SJSA1 (cell line): ENCODE results near the gene DISP3. TPM values are rescaled to one million over a fixed set of nuclear protein-coding genes. Genes with fewer than 3 reads are reported as not detected.

Experiments used
- DNase-seq, 2 experiments: peaks; one replicate each; pipeline ENCODE4 v3.0.0-alpha.2; 2015 to 2020; ENCODE audit warnings: low spot score in 2 of 2, low read depth in 1 of 2
- H3K27ac ChIP-seq: fragments of 250-450 bp; sonication (Bioruptor Pico); 2 replicates; pipeline ENCODE4 v1.5.1; 2020; ENCODE audit warnings: mild to moderate bottlenecking, moderate library complexity
- H3K27me3 ChIP-seq: fragments of 250-450 bp; sonication (Bioruptor Pico); replicated peaks from 2 replicates; pipeline ENCODE4 v1.5.1; 2020; ENCODE audit warnings: mild to moderate bottlenecking, moderate library complexity
- H3K36me3 ChIP-seq: fragments of 250-450 bp; sonication (Bioruptor Pico); 2 replicates; pipeline ENCODE4 v1.5.1; 2020; ENCODE audit warnings: mild to moderate bottlenecking
- H3K4me1 ChIP-seq: fragments of 250-450 bp; sonication (Bioruptor Pico); replicated peaks from 2 replicates; pipeline ENCODE4 v1.6.1; 2021; ENCODE audit warnings: mild to moderate bottlenecking
- H3K4me3 ChIP-seq: fragments of 250-450 bp; sonication (Bioruptor Pico); 2 replicates; pipeline ENCODE4 v1.5.1; 2020; ENCODE audit warnings: mild to moderate bottlenecking
- H3K9me3 ChIP-seq: fragments of 250-450 bp; sonication (Bioruptor Pico); replicated peaks from 2 replicates; pipeline ENCODE4 v1.5.1; 2020; ENCODE audit warnings: mild to moderate bottlenecking
- total RNA-seq: library from RNA; depleted of rRNA; stranded (reverse); fragments of >200 nt; shearing (Covaris generic); gene quantifications from 2 replicates; pipeline ENCODE4 v1.2.3, GENCODE V29; 2014

DISP3 gene
- total RNA-seq, 1 experiment from 2014 or later: not detected

GRCh38 chr1:11485191-11485590 is 6.2 kb downstream of the DISP3 start:
- no peak overlapping the region for H3K27ac ChIP-seq
- no peak overlapping the region for H3K4me3 ChIP-seq
- H3K27me3 ChIP-seq: peaks cover 55% of the 10 kb centered on the region
- no peak for DNase-seq
- no peaks in the 10 kb centered on the region; the same call in 1 of the 2 replicates for H3K9me3 ChIP-seq
- no peaks in the 10 kb centered on the region for H3K36me3 ChIP-seq
- H3K4me1 ChIP-seq: no peaks in the 10 kb centered on the region

GRCh38 chr1:11486231-11487009 is 7.5 kb downstream of the DISP3 start:
- no peaks in the 10 kb centered on the region for H3K4me1 ChIP-seq
- DNase-seq: no peak
- no peak overlapping the region for H3K4me3 ChIP-seq
- no peak overlapping the region for H3K27ac ChIP-seq
- no peaks in the 10 kb centered on the region for H3K36me3 ChIP-seq
- H3K27me3 ChIP-seq: peaks cover 52% of the 10 kb centered on the region
- H3K9me3 ChIP-seq: no peaks in the 10 kb centered on the region

DNA sequence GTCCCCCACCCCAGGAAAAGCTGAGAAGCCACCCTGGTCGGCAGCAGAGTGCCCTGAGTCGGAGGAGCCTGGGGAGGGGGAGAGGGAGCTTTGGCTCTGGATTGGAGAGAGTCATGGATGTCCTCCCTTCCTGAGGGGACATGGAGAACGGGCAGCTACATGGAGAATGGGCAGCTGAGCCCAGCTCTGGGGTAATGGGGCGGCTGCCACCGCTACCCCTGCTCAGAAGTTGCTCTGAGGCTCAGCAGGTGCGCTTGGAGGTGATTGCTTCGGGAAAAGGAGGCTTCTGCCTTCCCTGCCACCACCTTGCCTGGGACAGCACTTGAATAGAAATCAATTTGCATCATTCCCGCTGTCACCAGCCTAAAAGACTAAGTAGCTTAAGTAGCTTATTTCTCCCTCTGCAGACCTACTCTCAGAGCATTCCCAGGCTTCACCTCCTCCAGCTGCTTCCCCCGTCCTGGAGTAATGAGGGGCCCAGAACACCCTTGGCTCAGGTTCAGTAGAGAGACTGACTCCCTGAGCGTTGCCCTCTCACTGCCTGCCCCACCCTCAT is 8.3 kb downstream of the DISP3 start:
- Histone ChIP-seq H3K36me3 (no peaks in the 10 kb centered on the region), H3K4me3 (no peak overlapping the region), H3K27ac (no peak overlapping the region), H3K4me1 (no peaks in the 10 kb centered on the region), H3K27me3 (peaks cover 52% of the 10 kb centered on the region), H3K9me3 (no peaks in the 10 kb centered on the region)
- no peak for DNase-seq

DNA sequence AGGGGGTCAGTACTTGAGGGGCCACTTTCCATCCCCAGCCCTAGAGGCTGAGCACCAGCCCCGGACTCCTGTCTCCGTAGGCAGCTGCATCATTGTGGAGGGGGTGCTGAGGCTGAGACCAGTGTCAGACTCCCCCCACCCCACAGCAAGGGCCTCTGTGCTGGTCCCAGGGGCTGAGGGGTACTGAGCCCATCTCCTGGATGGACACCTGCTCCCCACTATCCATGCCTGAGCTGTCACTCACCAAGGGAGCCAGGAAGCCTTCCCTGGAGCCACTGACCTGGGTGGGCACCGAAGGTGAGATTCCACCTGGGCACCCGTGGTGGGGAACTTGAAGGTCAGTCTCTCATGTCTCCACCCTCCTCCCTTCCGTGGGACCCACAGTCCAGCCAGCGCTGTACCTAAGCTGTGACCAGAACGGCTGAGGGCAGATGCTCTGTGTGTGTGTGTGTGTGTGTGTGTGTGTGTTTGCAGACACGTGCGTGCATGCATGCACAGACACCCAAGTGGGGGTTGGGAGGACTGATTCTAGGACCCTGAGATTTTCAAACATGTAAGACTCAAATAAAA is 9.3 kb downstream of the DISP3 start:
- Histone ChIP-seq H3K36me3 (no peaks in the 10 kb centered on the region), H3K27ac (no peak overlapping the region), H3K4me1 (no peaks in the 10 kb centered on the region), H3K4me3 (no peak overlapping the region), H3K9me3 (no peaks in the 10 kb centered on the region), H3K27me3 (peaks cover 48% of the 10 kb centered on the region)
- DNase-seq: no peak

GRCh38 chr1:11488966-11489625 is 10.1 kb downstream of the DISP3 start:
- Histone ChIP-seq H3K4me1 (no peaks in the 10 kb centered on the region), H3K9me3 (no peaks in the 10 kb centered on the region), H3K36me3 (no peaks in the 10 kb centered on the region), H3K27ac (no peak overlapping the region), H3K27me3 (peaks cover 43% of the 10 kb centered on the region), H3K4me3 (no peak overlapping the region)
- no peak for DNase-seq

- no peaks in the 10 kb centered on the region for H3K36me3 ChIP-seq
- H3K9me3 ChIP-seq: no peaks in the 10 kb centered on the region
- no peak overlapping the region for H3K27ac ChIP-seq
- peaks cover 32% of the 10 kb centered on the region for H3K27me3 ChIP-seq
- no peak overlapping the region for H3K4me3 ChIP-seq
- no peaks in the 10 kb centered on the region for H3K4me1 ChIP-seq
- no peak for DNase-seq
These were observed 13.3 kb downstream of the DISP3 start for GRCh38 chr1:11492235-11492634.

- Histone ChIP-seq H3K27ac (no peak overlapping the region), H3K9me3 (no peaks in the 10 kb centered on the region), H3K27me3 (peaks cover 21% of the 10 kb centered on the region), H3K36me3 (no peaks in the 10 kb centered on the region), H3K4me1 (no peaks in the 10 kb centered on the region), H3K4me3 (no peak overlapping the region)
- no peak for DNase-seq
These were observed 15.2 kb downstream of the DISP3 start for GRCh38 chr1:11493972-11494655.

- no peaks in the 10 kb centered on the region for H3K9me3 ChIP-seq
- H3K36me3 ChIP-seq: no peaks in the 10 kb centered on the region
- H3K27me3 ChIP-seq: peaks cover 18% of the 10 kb centered on the region
- no peak overlapping the region for H3K27ac ChIP-seq
- no peaks in the 10 kb centered on the region for H3K4me1 ChIP-seq
- no peak overlapping the region for H3K4me3 ChIP-seq
- DNase-seq: no peak
These were observed 15.8 kb downstream of the DISP3 start for GRCh38 chr1:11494771-11495170.

DNA sequence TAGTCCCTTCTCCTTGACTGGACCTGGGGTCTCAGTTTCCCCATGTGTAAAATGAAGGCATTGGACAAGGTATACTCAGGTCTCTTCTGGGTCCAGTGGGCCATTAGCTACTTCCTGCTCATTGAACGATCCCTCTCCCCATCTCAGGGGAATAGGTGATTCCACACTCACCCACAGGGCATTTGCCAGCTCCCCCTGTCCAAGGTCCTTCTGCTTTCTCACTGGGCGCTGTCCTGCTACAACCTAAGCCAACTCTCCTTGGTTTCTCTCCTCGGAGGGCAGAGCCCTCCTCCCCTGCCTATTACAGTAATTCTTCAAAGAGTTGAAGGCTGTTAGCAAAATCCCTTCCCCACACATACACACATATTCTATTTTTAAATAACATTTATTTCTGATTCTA is 16.6 kb downstream of the DISP3 start:
- H3K9me3 ChIP-seq: no peaks in the 10 kb centered on the region
- H3K27me3 ChIP-seq: peaks cover 14% of the 10 kb centered on the region
- H3K4me1 ChIP-seq: no peaks in the 10 kb centered on the region
- no peak overlapping the region for H3K27ac ChIP-seq
- no peaks in the 10 kb centered on the region for H3K36me3 ChIP-seq
- no peak for DNase-seq
- H3K4me3 ChIP-seq: no peak overlapping the region

GRCh38 chr1:11496551-11497080 is 17.7 kb downstream of the DISP3 start:
- Histone ChIP-seq H3K4me3 (no peak overlapping the region), H3K36me3 (no peaks in the 10 kb centered on the region), H3K4me1 (no peaks in the 10 kb centered on the region), H3K27ac (no peak overlapping the region), H3K27me3 (peaks cover 11% of the 10 kb centered on the region; the same call in 1 of the 2 replicates), H3K9me3 (peaks cover 4% of the 10 kb centered on the region)
- no peak for DNase-seq

DNA sequence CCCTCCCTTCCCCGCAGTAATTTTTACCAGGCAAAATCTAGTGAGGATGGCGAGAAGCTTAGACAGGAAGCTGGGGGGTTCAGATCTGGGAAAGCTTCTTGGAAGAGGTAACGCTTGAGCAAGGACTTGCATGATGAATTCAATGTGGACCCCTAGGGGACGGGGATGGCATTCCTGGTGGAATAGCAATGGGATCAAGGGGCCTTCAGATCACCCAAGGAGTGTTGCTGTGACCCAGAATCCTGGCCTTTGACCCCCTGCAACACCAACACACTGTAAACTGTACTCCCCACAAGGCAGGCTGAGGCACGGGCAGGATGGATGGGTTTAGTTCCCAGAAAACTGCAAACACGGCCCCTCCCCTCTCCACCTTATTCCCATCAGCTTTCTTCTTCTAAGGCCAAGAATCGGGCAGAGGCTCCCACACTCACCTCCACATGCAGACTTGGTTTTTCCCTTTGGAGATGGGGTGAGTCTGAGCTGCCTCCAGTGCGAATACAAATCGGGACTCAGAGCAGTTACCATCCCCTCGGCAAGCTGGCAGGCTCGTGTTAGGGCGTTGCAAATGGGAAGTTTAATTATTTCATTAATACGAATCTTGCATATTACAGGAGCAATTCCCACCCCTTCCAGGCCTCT is 20.1 kb downstream of the DISP3 start:
- Histone ChIP-seq H3K36me3 (no peaks in the 10 kb centered on the region), H3K27ac (no peak overlapping the region), H3K9me3 (peaks cover 4% of the 10 kb centered on the region), H3K27me3 (peaks cover 11% of the 10 kb centered on the region; the same call in 1 of the 2 replicates), H3K4me3 (no peak overlapping the region), H3K4me1 (no peaks in the 10 kb centered on the region)
- no peak for DNase-seq

DNA sequence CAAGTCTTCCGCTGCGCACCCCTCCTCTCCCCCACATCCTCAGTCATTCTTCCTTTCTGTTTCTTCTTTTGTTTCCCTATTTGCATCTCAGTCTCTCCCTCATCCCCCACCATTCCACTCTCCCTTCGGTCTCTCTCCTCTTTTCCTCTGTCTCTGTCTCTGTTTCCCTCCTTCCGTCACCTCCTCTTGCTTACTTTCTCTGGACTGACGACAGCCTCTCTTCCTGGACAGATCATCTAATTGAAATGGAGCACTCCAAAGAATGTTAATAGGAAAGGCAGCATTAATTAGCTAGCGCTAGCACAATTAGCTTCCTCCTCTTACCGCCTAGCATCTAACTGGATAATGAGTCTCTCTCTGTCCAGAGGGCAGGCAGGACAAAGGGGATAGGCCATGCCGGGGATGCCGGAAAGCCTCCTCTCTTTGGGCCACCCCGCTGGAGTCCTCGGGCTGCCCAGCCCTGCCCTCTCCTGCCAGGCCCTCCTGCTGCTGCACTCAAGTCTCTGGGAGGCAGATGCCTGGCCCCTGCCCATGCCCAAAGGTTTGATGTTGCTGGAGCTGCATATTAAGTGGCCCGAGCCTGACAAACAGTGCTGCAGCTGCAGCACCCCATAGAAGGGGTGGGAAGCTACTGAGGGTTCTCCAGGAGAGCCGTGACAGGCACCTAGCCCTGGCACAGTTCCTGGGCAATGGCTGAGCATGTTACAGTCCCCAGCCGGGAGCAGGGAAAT is 20.8 kb downstream of the DISP3 start:
- Histone ChIP-seq H3K27ac (no peak overlapping the region), H3K27me3 (peaks cover 10% of the 10 kb centered on the region; the same call in 1 of the 2 replicates), H3K9me3 (peaks cover 7% of the 10 kb centered on the region), H3K36me3 (no peaks in the 10 kb centered on the region), H3K4me1 (no peaks in the 10 kb centered on the region), H3K4me3 (no peak overlapping the region)
- DNase-seq: no peak
